SW 1271 (cell line): ENCODE measurements around the gene TRPM6.
A peak's percentile ranks its signal among the peaks of the same experiment; 100 is the strongest.
"Not testable (repeated sequence)": the region's sequence is repeated elsewhere in the genome, so short reads cannot be mapped to it uniquely, and the experiment has no call there.

ENCODE experiments used
- DNase-seq, 2 experiments: peaks; one replicate each; lab custom pipeline; 2025; lab: John Stamatoyannopoulos, UW

TRPM6 gene

GRCh38 chr9:74887041-74887980 lies at the start of gene TRPM6:
Gene TRPM6, minus strand, starts transcription at chr9:74887921. Its CDS starts 65 bp downstream, at chr9:74887856.
- DNase-seq, result peak in 1 of 2 experiments; percentile 52

- DNase-seq, result no peak
These were observed 47.3 kb upstream of the TRPM6 start for GRCh38 chr9:74935008-74935407.

- no peak for DNase-seq
These were observed 34.0 kb upstream of the TRPM6 start for GRCh38 chr9:74921737-74922136.

- no peak for DNase-seq
These were observed 33.4 kb upstream of the TRPM6 start for GRCh38 chr9:74920944-74921626.

- DNase-seq, result no peak
These were observed 22.3 kb upstream of the TRPM6 start for GRCh38 chr9:74910036-74910435.

GRCh38 chr9:74908665-74909064 lies 20.9 kb upstream of the TRPM6 start:
- no peak for DNase-seq

GRCh38 chr9:74907085-74907484 lies 19.4 kb upstream of the TRPM6 start:
- DNase-seq, result no peak

GRCh38 chr9:74901001-74901400 lies 13.3 kb upstream of the TRPM6 start:
- no peak for DNase-seq

GRCh38 chr9:74888449-74888848 lies 728 bp upstream of the TRPM6 start:
- not testable (repeated sequence) for DNase-seq

- no peak for DNase-seq
These were observed 255 bp upstream of the TRPM6 start for GRCh38 chr9:74887981-74888370.

GRCh38 chr9:74876382-74876949 lies 11.3 kb downstream of the TRPM6 start:
- DNase-seq, result no peak

GRCh38 chr9:74875656-74876055 lies 12.1 kb downstream of the TRPM6 start:
- no peak for DNase-seq

GRCh38 chr9:74874220-74874619 lies 13.5 kb downstream of the TRPM6 start:
- DNase-seq, result no peak

- no peak for DNase-seq
These were observed 15.0 kb downstream of the TRPM6 start for GRCh38 chr9:74872619-74873233.

GRCh38 chr9:74867483-74867882 lies 20.2 kb downstream of the TRPM6 start:
- no peak for DNase-seq

GRCh38 chr9:74865177-74865576 lies 22.5 kb downstream of the TRPM6 start:
- DNase-seq, result no peak

- no peak for DNase-seq
These were observed 25.8 kb downstream of the TRPM6 start for GRCh38 chr9:74861773-74862474.

GRCh38 chr9:74861071-74861470 lies 26.6 kb downstream of the TRPM6 start:
- no peak for DNase-seq

- DNase-seq, result not testable (repeated sequence)
These were observed 27.5 kb downstream of the TRPM6 start for GRCh38 chr9:74860247-74860646.

- DNase-seq, result no peak
These were observed 27.9 kb downstream of the TRPM6 start for GRCh38 chr9:74859786-74860185.

GRCh38 chr9:74858751-74859414 lies 28.8 kb downstream of the TRPM6 start:
- DNase-seq, result no peak
